ENCODE measurements around the gene SPN.
"Not testable (repeated sequence)": the region's sequence is repeated elsewhere in the genome, so short reads cannot be mapped to it uniquely, and the experiment has no call there.

DNA sequence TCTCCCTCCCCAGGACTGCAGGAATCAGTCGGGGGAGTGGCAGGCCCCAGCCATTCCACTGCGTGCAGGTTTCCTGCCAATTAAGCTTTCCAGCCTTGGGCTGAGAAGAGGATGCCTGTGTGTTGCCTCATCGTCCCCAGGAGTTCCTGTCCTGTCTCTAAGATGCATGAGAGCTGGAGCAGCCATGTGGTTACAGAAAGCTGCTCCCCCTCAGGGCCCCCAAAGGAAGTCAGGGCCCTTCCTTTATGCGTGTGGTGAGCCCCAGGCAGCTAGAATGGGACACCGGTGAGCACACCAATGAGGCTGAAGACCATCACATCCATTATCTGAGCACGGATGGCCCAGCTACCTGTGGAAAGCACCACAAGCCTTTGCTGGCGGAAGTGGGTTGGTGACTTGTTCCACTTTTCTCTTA is 35.4 kb upstream of the SPN start:
- TF ChIP-seq, protein P1, sequence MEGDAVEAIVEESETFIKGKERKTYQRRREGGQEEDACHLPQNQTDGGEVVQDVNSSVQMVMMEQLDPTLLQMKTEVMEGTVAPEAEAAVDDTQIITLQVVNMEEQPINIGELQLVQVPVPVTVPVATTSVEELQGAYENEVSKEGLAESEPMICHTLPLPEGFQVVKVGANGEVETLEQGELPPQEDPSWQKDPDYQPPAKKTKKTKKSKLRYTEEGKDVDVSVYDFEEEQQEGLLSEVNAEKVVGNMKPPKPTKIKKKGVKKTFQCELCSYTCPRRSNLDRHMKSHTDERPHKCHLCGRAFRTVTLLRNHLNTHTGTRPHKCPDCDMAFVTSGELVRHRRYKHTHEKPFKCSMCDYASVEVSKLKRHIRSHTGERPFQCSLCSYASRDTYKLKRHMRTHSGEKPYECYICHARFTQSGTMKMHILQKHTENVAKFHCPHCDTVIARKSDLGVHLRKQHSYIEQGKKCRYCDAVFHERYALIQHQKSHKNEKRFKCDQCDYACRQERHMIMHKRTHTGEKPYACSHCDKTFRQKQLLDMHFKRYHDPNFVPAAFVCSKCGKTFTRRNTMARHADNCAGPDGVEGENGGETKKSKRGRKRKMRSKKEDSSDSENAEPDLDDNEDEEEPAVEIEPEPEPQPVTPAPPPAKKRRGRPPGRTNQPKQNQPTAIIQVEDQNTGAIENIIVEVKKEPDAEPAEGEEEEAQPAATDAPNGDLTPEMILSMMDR (IDR thresholded peaks at IDR 0.05; ENCODE audit: low read depth, low read length), result not testable (repeated sequence)
- TF ChIP-seq EZH2phosphoT487 (IDR thresholded peaks at IDR 0.05; ENCODE audit: low read depth), result not testable (repeated sequence)

All from OCI-LY3 (cell line).